Measurements from ENCODE around the gene STAB2. TPM values are rescaled to one million over a fixed set of nuclear protein-coding genes. Genes with fewer than 3 reads are reported as not detected.

STAB2 gene
- polyA plus RNA-seq, 1 donor from 2014 or later = not detected

- no peak overlapping the region for H2AFZ ChIP-seq (ENCODE audit: low read depth, low read length)
- no peaks in the 10 kb centered on the region for H3K9me3 ChIP-seq (ENCODE audit: low read length)
- no peaks in the 10 kb centered on the region for H3K36me3 ChIP-seq (ENCODE audit: insufficient read depth, low read length)
- H3K9me2 ChIP-seq (ENCODE audit: insufficient read depth, low read length) = no peaks in the 10 kb centered on the region
- no peaks in the 10 kb centered on the region for H4K20me1 ChIP-seq (ENCODE audit: insufficient read depth)
- H3K9ac ChIP-seq (ENCODE audit: low read length) = no peak overlapping the region
- peak overlapping the region; percentile 12 for H3K4me3 ChIP-seq (ENCODE audit: low read length)
- H3K4me2 ChIP-seq (ENCODE audit: low read length) = no peak overlapping the region
- no peaks in the 10 kb centered on the region for H3K79me2 ChIP-seq (replicated peaks; ENCODE audit: insufficient read depth, low read length)
- H3F3A ChIP-seq (ENCODE audit: insufficient read depth, low read length, poor library complexity, severe bottlenecking) = peaks cover 3% of the 10 kb centered on the region
- TF ChIP-seq EP300 (conservative IDR thresholded peaks at IDR 0.05; ENCODE audit: poor library complexity, severe bottlenecking) = peak; percentile 40
- TF ChIP-seq, protein P1, sequence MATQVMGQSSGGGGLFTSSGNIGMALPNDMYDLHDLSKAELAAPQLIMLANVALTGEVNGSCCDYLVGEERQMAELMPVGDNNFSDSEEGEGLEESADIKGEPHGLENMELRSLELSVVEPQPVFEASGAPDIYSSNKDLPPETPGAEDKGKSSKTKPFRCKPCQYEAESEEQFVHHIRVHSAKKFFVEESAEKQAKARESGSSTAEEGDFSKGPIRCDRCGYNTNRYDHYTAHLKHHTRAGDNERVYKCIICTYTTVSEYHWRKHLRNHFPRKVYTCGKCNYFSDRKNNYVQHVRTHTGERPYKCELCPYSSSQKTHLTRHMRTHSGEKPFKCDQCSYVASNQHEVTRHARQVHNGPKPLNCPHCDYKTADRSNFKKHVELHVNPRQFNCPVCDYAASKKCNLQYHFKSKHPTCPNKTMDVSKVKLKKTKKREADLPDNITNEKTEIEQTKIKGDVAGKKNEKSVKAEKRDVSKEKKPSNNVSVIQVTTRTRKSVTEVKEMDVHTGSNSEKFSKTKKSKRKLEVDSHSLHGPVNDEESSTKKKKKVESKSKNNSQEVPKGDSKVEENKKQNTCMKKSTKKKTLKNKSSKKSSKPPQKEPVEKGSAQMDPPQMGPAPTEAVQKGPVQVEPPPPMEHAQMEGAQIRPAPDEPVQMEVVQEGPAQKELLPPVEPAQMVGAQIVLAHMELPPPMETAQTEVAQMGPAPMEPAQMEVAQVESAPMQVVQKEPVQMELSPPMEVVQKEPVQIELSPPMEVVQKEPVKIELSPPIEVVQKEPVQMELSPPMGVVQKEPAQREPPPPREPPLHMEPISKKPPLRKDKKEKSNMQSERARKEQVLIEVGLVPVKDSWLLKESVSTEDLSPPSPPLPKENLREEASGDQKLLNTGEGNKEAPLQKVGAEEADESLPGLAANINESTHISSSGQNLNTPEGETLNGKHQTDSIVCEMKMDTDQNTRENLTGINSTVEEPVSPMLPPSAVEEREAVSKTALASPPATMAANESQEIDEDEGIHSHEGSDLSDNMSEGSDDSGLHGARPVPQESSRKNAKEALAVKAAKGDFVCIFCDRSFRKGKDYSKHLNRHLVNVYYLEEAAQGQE (IDR thresholded peaks at IDR 0.05; ENCODE audit: borderline replicate concordance) = no peak
- peak overlapping the region; percentile 45 for H3K27ac ChIP-seq (ENCODE audit: low read length)
- no peaks in the 10 kb centered on the region for H3K27me3 ChIP-seq (ENCODE audit: insufficient read depth, low read depth, low read length)
Observed at GRCh38 chr12:103794309-103795213, 207.5 kb downstream of the STAB2 start.

- TF ChIP-seq RAD21 (conservative IDR thresholded peaks at IDR 0.05) (no peak), MXI1 (conservative IDR thresholded peaks at IDR 0.05; ENCODE audit: poor library complexity, severe bottlenecking) (no peak), EZH2 (IDR thresholded peaks at IDR 0.05; ENCODE audit: borderline replicate concordance, insufficient read depth, low read length, poor library complexity, severe bottlenecking) (no peak), TAF1 (IDR thresholded peaks at IDR 0.05; ENCODE audit: low read depth) (no peak), EP300 (conservative IDR thresholded peaks at IDR 0.05; ENCODE audit: poor library complexity, severe bottlenecking) (no peak), SMC3 (conservative IDR thresholded peaks at IDR 0.05; ENCODE audit: poor library complexity) (no peak), POLR2AphosphoS5 (IDR thresholded peaks at IDR 0.05) (no peak)
- TF ChIP-seq, protein P2, sequence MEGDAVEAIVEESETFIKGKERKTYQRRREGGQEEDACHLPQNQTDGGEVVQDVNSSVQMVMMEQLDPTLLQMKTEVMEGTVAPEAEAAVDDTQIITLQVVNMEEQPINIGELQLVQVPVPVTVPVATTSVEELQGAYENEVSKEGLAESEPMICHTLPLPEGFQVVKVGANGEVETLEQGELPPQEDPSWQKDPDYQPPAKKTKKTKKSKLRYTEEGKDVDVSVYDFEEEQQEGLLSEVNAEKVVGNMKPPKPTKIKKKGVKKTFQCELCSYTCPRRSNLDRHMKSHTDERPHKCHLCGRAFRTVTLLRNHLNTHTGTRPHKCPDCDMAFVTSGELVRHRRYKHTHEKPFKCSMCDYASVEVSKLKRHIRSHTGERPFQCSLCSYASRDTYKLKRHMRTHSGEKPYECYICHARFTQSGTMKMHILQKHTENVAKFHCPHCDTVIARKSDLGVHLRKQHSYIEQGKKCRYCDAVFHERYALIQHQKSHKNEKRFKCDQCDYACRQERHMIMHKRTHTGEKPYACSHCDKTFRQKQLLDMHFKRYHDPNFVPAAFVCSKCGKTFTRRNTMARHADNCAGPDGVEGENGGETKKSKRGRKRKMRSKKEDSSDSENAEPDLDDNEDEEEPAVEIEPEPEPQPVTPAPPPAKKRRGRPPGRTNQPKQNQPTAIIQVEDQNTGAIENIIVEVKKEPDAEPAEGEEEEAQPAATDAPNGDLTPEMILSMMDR (IDR thresholded peaks at IDR 0.05; ENCODE audit: poor library complexity, severe bottlenecking) = no peak
- TF ChIP-seq, protein P1 (IDR thresholded peaks at IDR 0.05; ENCODE audit: borderline replicate concordance) = no peak
- Histone ChIP-seq H3K9me3 (ENCODE audit: low read length) (no peaks in the 10 kb centered on the region), H3K9me2 (ENCODE audit: insufficient read depth, low read length) (no peaks in the 10 kb centered on the region), H3K9ac (ENCODE audit: low read length) (no peak overlapping the region), H3K79me2 (replicated peaks; ENCODE audit: insufficient read depth, low read length) (no peaks in the 10 kb centered on the region), H3K4me3 (ENCODE audit: low read length) (no peak overlapping the region), H3K27ac (ENCODE audit: low read length) (no peak overlapping the region), H3F3A (ENCODE audit: insufficient read depth, low read length, poor library complexity, severe bottlenecking) (peaks cover 3% of the 10 kb centered on the region), H2AFZ (ENCODE audit: low read depth, low read length) (no peak overlapping the region), H4K20me1 (ENCODE audit: insufficient read depth) (no peaks in the 10 kb centered on the region), H3K27me3 (ENCODE audit: insufficient read depth, low read depth, low read length) (no peaks in the 10 kb centered on the region), H3K4me2 (ENCODE audit: low read length) (no peak overlapping the region), H3K36me3 (ENCODE audit: insufficient read depth, low read length) (no peaks in the 10 kb centered on the region)
Observed at GRCh38 chr12:103798586-103798985, 211.5 kb downstream of the STAB2 start.

Measured in neural cell (in vitro differentiated cells).